Stimulated activated memory B cell treated with anti-CD40 and anti-IgM and Interleukin-4, amounts not matched to agents 10 μg/mL and 1 μg/mL and 100 μg/mL, for 72 hours (primary cell): ENCODE measurements around the gene ARRB1.
A peak's percentile ranks its signal among the peaks of the same experiment; 100 is the strongest.

Experiments
- ATAC-seq: fragments of 150-1000 bp; cut with Tn5 transposase; 2 replicates; pipeline ENCODE4 v1.10.0; 2021
- H3K27ac Mint-ChIP-seq: one replicate; pipeline ENCODE4 v1.8.0; 2022; ENCODE audit warnings: mild to moderate bottlenecking, mixed read lengths
- H3K27me3 Mint-ChIP-seq: one replicate; pipeline ENCODE4 v1.8.0; 2022; ENCODE audit warnings: mixed read lengths
- H3K36me3 Mint-ChIP-seq: one replicate; pipeline ENCODE4 v1.8.0; 2022; ENCODE audit warnings: mixed read lengths
- H3K4me1 Mint-ChIP-seq: one replicate; pipeline ENCODE4 v1.8.0; 2022; ENCODE audit warnings: mixed read lengths
- H3K4me3 Mint-ChIP-seq: one replicate; pipeline ENCODE4 v1.8.0; 2022; ENCODE audit warnings: mild to moderate bottlenecking, moderate library complexity, mixed read lengths
- H3K9me3 Mint-ChIP-seq: one replicate; pipeline ENCODE4 v1.8.0; 2022; ENCODE audit warnings: mixed read lengths

The ARRB1 gene

DNA sequence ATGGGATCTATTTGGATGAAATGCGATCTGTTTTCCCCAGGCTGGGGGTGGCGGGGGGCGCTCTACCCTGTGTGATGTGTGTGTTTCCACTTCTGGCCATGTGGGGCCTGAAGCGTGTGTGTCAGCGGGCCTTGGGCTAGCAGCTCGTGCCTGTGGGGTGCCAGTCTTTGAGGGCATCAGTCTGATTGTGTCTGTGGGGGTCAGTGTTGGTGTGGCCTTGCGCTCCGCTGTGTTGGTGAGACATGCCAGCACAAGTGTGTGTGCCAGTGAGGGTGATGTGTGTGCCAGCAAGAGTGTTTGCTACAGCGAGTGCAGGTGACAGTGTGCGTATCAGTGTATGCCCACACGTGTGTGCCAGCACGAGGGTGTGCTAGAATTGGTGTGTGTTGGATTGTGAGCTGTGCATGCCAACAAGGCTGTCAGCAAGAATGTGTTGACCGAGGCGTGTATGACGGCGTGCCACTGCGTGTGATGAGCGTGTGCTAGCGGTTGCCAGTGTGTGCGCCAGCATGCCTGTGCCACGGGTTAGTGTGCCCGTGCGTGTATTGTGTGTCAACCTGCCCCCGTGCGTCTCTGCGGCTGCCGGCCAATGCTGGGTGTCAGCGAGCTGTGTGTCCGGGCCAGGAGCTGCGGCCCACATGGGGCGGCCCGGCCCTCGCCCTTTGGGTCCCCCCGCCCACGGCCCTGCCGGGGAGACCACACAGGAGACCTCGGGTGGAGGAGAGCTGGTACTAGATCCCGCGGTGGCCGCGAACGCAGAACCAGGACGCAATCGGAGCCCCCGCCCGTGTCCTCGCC, 519 bp downstream of the ARRB1 start:
- H3K27ac Mint-ChIP-seq: peak overlapping the region; percentile 38
- H3K9me3 Mint-ChIP-seq: no peaks in the 10 kb centered on the region
- H3K4me1 Mint-ChIP-seq: peaks cover 39% of the 10 kb centered on the region
- no peaks in the 10 kb centered on the region for H3K27me3 Mint-ChIP-seq
- no peaks in the 10 kb centered on the region for H3K36me3 Mint-ChIP-seq
- peak; percentile 38 for ATAC-seq
- peak overlapping the region; percentile 69 for H3K4me3 Mint-ChIP-seq

DNA sequence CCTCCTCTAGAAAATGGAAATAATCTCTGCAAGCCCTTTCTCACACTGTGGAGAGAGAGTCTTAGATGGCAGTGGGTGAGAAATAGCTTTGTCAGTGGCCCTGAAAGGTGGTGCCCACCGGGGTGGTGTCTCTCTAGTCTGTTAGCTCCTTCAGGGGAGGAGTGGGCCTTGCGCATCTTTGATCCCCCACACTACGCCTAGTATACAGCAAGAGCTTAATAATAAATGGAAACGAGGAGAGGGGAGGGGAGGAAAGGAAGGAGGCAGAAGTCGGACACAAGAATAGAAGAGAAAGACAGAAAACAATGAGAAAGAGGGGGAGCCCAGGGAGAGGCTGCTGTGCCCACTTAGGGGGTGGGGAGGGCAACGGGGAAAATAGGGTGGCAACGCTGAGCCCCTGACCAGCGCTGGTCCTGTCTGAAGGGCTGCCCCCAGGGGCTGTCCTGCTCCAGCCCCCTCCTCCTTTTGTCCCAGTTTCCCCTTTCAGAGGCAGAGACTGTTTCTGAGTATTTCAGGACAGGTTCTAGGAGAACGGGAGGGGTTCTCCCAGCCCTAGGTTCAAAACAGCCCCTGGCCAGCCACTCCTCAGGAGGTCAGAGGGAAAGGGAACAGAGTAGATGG, 1.2 kb downstream of the ARRB1 start:
- Mint-ChIP-seq H3K4me3 (peak overlapping the region; percentile 69), H3K4me1 (peaks cover 43% of the 10 kb centered on the region), H3K36me3 (no peaks in the 10 kb centered on the region), H3K27me3 (no peaks in the 10 kb centered on the region), H3K27ac (peak overlapping the region; percentile 38), H3K9me3 (no peaks in the 10 kb centered on the region)
- no peak for ATAC-seq

DNA sequence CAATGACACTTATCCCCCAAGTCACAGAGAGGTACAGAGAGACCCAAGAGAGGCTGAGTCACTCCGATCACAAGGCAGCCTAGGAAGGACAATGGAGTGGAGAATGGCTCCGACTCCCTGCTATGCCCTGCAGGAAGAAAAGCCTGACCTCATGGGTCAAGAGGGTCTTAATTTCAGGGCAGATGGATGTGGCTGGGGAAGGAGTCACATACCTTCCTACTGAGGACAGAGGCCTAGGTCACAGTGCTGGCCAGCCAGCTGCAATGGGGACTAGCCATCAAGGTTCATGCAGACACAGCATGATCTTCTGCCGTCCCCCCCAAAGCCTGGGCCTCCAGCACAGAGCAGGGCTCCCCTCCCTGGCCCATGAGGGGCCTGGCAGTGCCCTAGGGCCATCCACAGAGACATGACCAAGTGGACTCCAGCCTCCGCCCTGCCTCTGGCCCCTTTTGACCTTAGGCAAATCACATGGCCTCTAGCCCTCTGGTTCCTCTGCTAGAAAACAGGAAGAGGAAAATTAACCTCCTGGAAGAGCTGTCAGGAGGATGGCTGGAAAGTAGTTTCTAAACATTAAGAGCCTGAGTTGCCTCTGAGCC, 1.8 kb downstream of the ARRB1 start:
- no peaks in the 10 kb centered on the region for H3K36me3 Mint-ChIP-seq
- no peaks in the 10 kb centered on the region for H3K9me3 Mint-ChIP-seq
- peaks cover 43% of the 10 kb centered on the region for H3K4me1 Mint-ChIP-seq
- H3K4me3 Mint-ChIP-seq: no peak overlapping the region
- H3K27me3 Mint-ChIP-seq: no peaks in the 10 kb centered on the region
- no peak overlapping the region for H3K27ac Mint-ChIP-seq
- ATAC-seq: no peak

DNA sequence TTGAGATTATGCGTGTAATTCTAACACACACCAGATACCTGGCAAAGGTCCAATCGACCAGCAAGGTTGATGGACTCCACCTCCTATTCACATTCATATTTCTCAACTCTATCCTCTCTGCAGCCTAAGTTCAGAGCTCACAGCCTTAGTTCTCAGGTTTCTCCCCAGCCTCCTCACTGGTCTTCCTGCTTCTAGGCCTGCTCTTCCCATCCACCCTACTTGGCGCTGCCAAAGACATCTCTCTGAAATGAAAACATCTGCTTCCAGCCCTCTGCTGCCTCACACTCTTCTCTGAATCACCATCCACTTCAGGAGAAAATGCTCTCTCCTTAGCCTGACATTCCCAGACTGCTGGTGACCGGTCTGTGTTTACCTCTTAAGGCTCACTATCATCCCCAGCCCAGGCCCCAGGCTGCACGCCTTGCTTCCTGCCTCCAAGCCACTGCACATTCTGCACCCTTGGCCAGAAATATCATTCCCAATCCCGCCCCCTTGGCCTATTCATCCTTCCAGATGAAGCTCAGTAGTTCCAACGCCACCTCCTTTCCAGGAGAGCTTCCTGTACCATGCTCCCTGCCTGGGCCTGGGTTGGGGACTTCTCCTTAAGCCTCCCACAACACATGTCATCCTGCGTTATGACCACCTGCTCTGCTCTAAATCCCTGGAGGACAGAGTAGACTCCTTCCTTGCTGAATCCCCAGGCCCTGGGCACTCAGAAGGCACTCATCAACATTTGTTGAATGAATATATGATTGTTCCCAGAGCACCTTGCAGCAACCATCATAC, 3.5 kb downstream of the ARRB1 start:
- no peak for ATAC-seq
- Mint-ChIP-seq H3K4me3 (no peak overlapping the region), H3K36me3 (no peaks in the 10 kb centered on the region), H3K9me3 (no peaks in the 10 kb centered on the region), H3K27ac (peak overlapping the region; percentile 2), H3K4me1 (peaks cover 47% of the 10 kb centered on the region), H3K27me3 (no peaks in the 10 kb centered on the region)

DNA sequence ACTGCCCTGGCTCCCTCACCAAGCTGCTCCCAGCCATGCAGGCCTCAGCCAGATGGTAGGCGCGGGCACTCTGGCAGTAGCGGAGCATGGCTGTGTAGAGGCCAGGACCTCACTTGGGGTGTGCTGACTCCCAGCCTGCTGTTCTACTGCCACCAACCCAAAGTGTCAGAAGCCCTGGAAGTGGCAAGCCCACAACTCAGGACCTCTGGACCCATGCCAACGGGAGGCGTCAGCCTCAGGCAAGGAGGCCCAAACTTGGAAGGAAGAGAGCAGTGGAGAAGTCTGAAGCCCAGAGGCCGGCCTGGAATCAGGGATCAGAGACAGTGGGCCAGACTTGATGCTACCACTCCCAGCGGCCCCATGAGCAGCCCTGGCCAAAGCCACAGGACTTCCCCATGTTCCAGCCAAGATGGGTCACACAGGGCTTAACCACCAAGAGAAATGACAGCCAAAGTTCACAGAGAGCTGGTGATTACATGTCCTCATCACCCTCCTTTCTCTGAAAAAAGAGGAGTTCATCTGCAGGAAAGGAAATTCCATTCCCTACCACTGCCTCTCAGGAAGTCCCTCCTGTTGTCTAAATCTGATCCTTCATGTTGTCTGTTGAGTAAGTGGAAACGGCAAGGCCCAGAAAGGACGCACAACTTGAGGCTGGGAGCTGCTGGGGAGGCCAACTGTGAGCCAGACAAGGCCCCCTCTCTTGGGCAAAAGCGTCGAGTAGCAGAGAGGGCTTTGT, 4.4 kb downstream of the ARRB1 start:
- no peaks in the 10 kb centered on the region for H3K27me3 Mint-ChIP-seq
- ATAC-seq: no peak
- H3K9me3 Mint-ChIP-seq: no peaks in the 10 kb centered on the region
- no peak overlapping the region for H3K4me3 Mint-ChIP-seq
- H3K36me3 Mint-ChIP-seq: no peaks in the 10 kb centered on the region
- H3K27ac Mint-ChIP-seq: no peak overlapping the region
- H3K4me1 Mint-ChIP-seq: peaks cover 45% of the 10 kb centered on the region

DNA sequence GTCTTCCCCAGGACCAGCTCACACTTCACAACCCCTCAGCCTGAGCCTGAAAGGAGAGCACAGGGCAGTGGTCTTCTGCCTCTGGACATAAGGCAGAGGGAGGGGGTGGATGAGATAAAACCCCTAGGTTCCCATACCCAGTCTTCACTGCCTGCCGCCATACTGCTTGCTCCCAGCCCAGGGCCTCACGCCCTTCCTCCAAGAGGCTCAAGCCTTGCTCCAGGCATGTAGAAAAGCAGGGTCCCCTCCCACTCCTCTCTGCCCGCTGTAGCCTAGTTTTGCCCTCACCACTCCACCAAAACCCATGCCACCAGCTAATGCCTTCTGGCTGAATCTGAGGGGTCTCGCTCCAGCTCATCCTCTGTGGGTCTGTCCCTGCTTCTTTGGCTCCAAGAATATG, 5.2 kb downstream of the ARRB1 start:
- peaks cover 47% of the 10 kb centered on the region for H3K4me1 Mint-ChIP-seq
- peak overlapping the region; percentile 1 for H3K27ac Mint-ChIP-seq
- ATAC-seq: no peak
- H3K27me3 Mint-ChIP-seq: no peaks in the 10 kb centered on the region
- H3K9me3 Mint-ChIP-seq: no peaks in the 10 kb centered on the region
- H3K36me3 Mint-ChIP-seq: no peaks in the 10 kb centered on the region
- H3K4me3 Mint-ChIP-seq: no peak overlapping the region

DNA sequence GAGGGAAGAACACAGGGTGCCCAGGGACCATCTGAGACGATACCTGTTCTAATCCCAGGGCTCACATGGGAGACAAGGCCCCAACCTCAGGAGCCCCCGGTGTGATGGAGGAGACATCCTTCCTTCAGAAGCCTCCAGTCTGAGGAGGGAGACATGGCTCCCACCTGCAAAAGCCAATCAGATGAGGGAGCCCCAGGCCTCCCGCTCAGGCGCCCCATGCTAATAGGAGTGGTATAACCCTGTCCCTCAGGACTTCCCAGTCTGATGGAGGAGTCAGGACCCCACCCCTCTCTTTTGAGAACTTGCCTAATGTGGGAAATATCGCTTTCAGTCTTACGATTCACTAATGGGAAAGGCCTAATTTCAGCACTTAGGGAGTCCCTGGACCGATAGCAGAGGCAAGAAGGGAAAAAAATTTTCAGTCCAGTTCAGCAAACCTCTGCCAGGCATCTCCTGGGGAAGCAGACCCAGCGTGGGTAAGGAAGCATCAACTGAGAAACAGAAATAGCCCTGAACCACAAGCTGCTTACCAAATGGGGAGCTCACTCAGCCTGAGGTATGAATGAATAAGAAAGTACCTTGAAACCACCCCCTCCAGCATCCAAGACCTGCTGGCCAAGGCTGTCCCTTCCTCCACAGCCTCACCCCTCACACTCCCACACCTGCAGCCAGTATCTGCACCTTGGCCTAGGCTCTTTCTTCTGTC, 5.9 kb downstream of the ARRB1 start:
- Mint-ChIP-seq H3K27me3 (no peaks in the 10 kb centered on the region), H3K27ac (peak overlapping the region; percentile 1), H3K4me1 (peaks cover 48% of the 10 kb centered on the region), H3K4me3 (no peak overlapping the region), H3K36me3 (no peaks in the 10 kb centered on the region), H3K9me3 (no peaks in the 10 kb centered on the region)
- no peak for ATAC-seq

DNA sequence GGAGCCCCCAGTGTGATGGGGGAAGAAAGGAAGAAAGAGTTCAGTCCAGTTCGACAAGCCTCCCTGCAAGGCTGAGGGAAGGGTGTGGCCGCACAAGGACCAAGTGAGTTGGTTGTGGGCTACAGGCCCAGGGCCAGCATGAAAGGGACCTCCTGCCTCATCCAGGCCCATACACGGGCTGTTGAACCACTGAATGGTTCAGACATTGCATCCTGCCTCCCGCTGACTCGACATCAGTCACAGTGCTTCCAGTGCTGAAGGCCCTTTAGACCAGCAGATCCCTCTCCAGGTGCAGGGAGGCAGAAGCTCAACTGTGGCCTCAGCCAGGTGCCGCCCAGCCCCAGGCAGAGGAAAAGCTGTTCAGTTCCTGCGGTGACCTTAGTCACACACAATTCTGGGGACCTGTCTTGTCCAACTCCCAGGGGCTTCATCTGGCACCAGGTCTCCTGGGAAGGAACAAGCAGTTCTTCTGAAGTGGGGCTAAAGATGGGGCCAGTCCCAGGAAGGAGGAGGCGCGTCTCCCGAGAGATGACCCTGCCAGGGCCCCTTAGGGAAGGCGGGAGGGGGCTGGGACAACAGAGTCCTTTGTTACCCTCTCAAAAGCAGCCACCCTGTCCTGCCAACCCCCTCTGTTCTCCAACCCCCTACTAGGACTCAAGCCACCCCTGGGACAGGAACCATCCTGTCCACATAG, 6.6 kb downstream of the ARRB1 start:
- ATAC-seq: no peak
- Mint-ChIP-seq H3K27ac (peak overlapping the region; percentile 1), H3K4me3 (no peak overlapping the region)

DNA sequence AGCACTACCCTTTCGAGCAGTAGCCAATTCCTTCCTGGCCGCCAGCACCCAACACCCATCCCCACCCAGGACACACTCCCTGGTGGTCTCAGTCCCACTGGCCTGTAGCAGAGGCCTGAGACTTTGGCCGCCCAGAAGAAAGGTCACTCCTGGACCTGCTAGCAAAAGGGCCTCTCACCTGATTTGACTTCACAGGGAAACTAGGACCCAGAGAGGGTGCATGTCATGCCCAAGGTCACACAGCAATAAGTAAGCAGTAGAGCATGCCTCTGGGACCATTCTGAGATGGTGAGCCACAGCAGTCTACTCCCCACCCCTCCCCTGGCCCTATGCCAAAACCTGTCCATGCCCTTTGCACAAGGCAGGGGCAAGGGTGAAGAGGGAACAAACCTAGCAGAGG, 7.3 kb downstream of the ARRB1 start:
- H3K9me3 Mint-ChIP-seq: no peaks in the 10 kb centered on the region
- no peaks in the 10 kb centered on the region for H3K36me3 Mint-ChIP-seq
- H3K4me1 Mint-ChIP-seq: peaks cover 54% of the 10 kb centered on the region

More for the DNA sequence above, 6.6 kb downstream of the ARRB1 start:
- Mint-ChIP-seq H3K4me1 (peaks cover 48% of the 10 kb centered on the region), H3K27me3 (no peaks in the 10 kb centered on the region), H3K36me3 (no peaks in the 10 kb centered on the region), H3K9me3 (no peaks in the 10 kb centered on the region)

DNA sequence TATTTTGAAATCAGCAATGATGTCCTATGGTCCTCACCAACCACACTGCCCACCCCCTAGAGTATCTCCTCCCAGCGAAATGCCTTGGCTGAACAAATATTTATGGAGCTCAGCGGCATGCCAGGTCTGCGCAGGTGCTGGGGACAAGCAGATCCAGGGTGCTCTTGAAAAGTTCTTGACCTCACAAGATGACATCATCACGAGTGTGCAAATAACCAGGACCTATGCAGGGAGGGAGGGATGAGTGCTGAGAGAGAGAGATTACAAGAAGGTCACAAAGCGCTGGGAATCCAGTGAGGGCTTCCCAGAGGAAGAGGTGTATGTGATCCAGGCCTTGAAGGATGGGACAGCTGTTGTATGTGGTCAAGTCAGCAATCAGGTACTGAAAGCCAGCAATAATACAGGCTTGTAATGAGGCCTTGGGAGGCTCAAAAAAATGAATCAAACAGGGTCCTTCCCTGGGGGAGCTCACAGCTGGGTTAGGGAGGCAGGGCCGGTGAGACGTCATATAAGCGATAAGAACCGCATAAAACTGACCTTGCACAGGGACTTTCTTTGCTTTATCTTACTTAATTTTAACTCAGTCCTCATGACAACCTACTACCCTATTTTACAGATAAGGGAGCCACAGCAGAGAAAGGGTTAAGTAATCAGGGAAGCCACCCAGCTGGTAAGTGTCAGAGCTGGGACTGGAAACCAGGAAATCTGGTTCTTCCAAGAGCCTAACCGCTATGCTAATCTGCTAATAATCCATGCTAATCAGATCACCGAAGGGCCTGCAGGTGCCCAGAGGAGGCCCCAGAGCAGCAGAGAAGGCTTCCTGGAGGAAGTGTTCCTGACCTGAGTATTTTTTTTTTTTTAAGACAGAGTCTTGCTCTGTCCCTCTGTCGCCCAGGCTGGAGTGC, 8.2 kb downstream of the ARRB1 start:
- Mint-ChIP-seq H3K4me1 (peaks cover 60% of the 10 kb centered on the region), H3K36me3 (no peaks in the 10 kb centered on the region), H3K27me3 (no peaks in the 10 kb centered on the region), H3K27ac (no peak overlapping the region), H3K9me3 (no peaks in the 10 kb centered on the region), H3K4me3 (no peak overlapping the region)
- ATAC-seq: no peak

More for the DNA sequence above, 7.3 kb downstream of the ARRB1 start:
- H3K27ac Mint-ChIP-seq: no peak overlapping the region
- H3K4me3 Mint-ChIP-seq: no peak overlapping the region
- no peak for ATAC-seq
- no peaks in the 10 kb centered on the region for H3K27me3 Mint-ChIP-seq

DNA sequence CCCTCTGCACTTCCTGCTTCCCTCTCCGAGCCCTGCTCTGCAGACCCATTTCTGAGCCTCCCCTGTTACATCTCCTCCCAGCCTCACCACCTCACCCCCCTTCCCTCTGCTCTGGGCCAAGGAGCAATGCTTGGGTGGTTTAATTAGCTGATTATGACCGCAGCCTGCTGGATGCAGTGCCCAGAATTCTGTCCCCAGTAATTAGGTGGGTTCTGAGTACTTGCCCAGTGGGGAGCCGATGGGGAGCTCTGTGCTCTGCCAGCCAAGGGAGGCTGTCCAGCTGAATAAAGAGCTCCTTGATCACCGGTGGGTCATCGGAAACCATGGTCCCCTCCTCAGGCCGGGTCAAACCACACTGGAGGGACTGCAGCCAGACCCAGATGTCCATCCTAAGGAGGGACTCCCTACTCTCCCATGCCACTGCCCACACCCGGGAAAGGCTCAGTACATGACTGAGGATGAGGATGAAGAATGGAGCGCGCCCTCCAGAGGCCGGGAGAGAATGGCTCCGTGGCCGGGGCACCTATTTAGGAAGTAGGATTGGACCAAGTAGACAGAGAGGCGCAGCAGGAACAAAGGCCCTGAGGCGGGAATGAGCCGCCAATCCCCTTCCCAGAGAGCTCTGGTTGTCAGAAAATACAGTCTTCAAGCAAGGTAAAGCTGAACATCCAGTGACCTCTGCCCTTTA, 9.1 kb downstream of the ARRB1 start:
- Mint-ChIP-seq H3K4me3 (no peak overlapping the region), H3K36me3 (no peaks in the 10 kb centered on the region), H3K4me1 (peaks cover 65% of the 10 kb centered on the region), H3K27ac (peak overlapping the region; percentile 51), H3K27me3 (no peaks in the 10 kb centered on the region), H3K9me3 (no peaks in the 10 kb centered on the region)
- ATAC-seq: no peak

DNA sequence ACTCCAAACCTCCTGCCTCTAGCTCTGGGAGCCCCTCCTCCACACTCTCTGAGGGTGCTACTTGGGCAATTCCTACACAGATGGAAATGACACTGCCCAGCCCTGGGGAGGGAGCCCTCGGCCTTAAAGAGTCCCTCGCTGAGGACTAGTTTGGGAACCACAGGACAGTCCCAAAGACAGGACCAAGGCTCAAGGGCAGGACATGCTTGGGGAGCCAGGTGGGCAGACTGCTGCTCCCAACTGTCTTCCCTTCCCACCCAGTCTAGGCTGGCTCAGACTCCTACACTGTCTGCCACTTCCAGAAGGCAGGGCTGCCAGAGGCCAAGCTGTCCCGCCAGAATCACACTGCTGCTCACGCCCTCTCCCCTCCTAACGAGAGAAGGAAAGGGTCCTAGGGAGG, 9.8 kb downstream of the ARRB1 start:
- H3K4me1 Mint-ChIP-seq: peaks cover 62% of the 10 kb centered on the region
- ATAC-seq: no peak
- H3K27ac Mint-ChIP-seq: peak overlapping the region; percentile 51
- no peak overlapping the region for H3K4me3 Mint-ChIP-seq
- no peaks in the 10 kb centered on the region for H3K9me3 Mint-ChIP-seq
- no peaks in the 10 kb centered on the region for H3K36me3 Mint-ChIP-seq
- H3K27me3 Mint-ChIP-seq: no peaks in the 10 kb centered on the region
